Left ventricle myocardium inferior (tissue), 1 donor: ENCODE data around the gene SLC25A51. TPM values are rescaled to one million over a fixed set of nuclear protein-coding genes. Genes with fewer than 3 reads are reported as not detected.
A peak's percentile ranks its signal among the peaks of the same experiment; 100 is the strongest.

Experiments
- DNase-seq: peaks from one replicate; pipeline ENCODE4 v3.0.0-alpha.2; 2020
- H3K27ac ChIP-seq: fragments of 200-600 bp; replicated peaks from 2 replicates; pipeline ENCODE4 v1.8.0; 2021
- H3K27me3 ChIP-seq: fragments of 200-600 bp; 2 replicates; pipeline ENCODE4 v1.8.0; 2021; ENCODE audit warnings: low read depth
- H3K36me3 ChIP-seq: fragments of 200-600 bp; 2 replicates; pipeline ENCODE4 v1.8.0; 2021
- H3K4me1 ChIP-seq: fragments of 200-600 bp; 2 replicates; pipeline ENCODE4 v1.8.0; 2021
- H3K4me3 ChIP-seq: fragments of 200-600 bp; 2 replicates; pipeline ENCODE4 v1.8.0; 2021; ENCODE audit warnings: mild to moderate bottlenecking, moderate library complexity
- H3K9me3 ChIP-seq: fragments of 200-600 bp; replicated peaks from 2 replicates; pipeline ENCODE4 v1.8.0; 2021
- CTCF ChIP-seq: fragments of 200-600 bp; IDR thresholded peaks from 2 replicates; pipeline ENCODE4 v1.8.0; 2021; ENCODE audit warnings: antibody characterized with exemption, mild to moderate bottlenecking, borderline replicate concordance
- intact Hi-C: fragments of 100-400 bp; cut with micrococcal nuclease; formaldehyde crosslinking; loops from one replicate; pipeline ENCODE4 v1.11.0; 2022
- total RNA-seq: library from RNA; stranded (reverse); fragmentation: NEBNext Ultra II Directional; extraction: Animal tissue kit (Norgen Biotek cat#: 25700); gene quantifications from one replicate; pipeline ENCODE4 v1.2.1, GENCODE V29; 2021
- donor health status: DM: no; HTN: yes; CAD: no; lungs with severe emphysema.

The SLC25A51 gene
- total RNA-seq, 1 donor from 2014 or later: 21.4 TPM

GRCh38 chr9:37908698-37909186, 4.8 kb upstream of the SLC25A51 start:
- intact Hi-C loops: loop anchor here (5.0 kb wide), 1 partner anchor 164 kb away; no protein-coding TSS in a partner anchor

GRCh38 chr9:37908283-37908682, 4.4 kb upstream of the SLC25A51 start:
- H3K4me1 ChIP-seq: peaks cover 22% of the 10 kb centered on the region
- no peak for TF ChIP-seq CTCF
- intact Hi-C loops: loop anchor here (5.0 kb wide), 1 partner anchor 164 kb away; no protein-coding TSS in a partner anchor
- H3K4me3 ChIP-seq: no peak overlapping the region
- no peak overlapping the region for H3K27ac ChIP-seq
- no peaks in the 10 kb centered on the region for H3K27me3 ChIP-seq
- no peaks in the 10 kb centered on the region for H3K9me3 ChIP-seq
- DNase-seq: no peak
- H3K36me3 ChIP-seq: no peaks in the 10 kb centered on the region

More at GRCh38 chr9:37908698-37909186, 4.8 kb upstream of the SLC25A51 start:
- Histone ChIP-seq H3K36me3 (no peaks in the 10 kb centered on the region), H3K27ac (no peak overlapping the region), H3K27me3 (no peaks in the 10 kb centered on the region), H3K9me3 (no peaks in the 10 kb centered on the region), H3K4me1 (peaks cover 22% of the 10 kb centered on the region), H3K4me3 (no peak overlapping the region)
- DNase-seq: no peak
- no peak for TF ChIP-seq CTCF

GRCh38 chr9:37906312-37907239, 2.6 kb upstream of the SLC25A51 start:
- Histone ChIP-seq H3K4me1 (peaks cover 38% of the 10 kb centered on the region), H3K27me3 (no peaks in the 10 kb centered on the region), H3K27ac (no peak overlapping the region), H3K9me3 (no peaks in the 10 kb centered on the region), H3K4me3 (no peak overlapping the region), H3K36me3 (no peaks in the 10 kb centered on the region)
- no peak for TF ChIP-seq CTCF
- intact Hi-C loops: loop anchor here (5.0 kb wide), 1 partner anchor 166 kb away; no protein-coding TSS in a partner anchor
- no peak for DNase-seq

- TF ChIP-seq CTCF: no peak
- Histone ChIP-seq H3K4me1 (peaks cover 38% of the 10 kb centered on the region), H3K36me3 (peaks cover 2% of the 10 kb centered on the region), H3K4me3 (no peak overlapping the region), H3K9me3 (no peaks in the 10 kb centered on the region), H3K27me3 (no peaks in the 10 kb centered on the region), H3K27ac (no peak overlapping the region)
- no peak for DNase-seq
- intact Hi-C loops: loop anchor here (5.0 kb wide), 1 partner anchor 167 kb away; no protein-coding TSS in a partner anchor
Measured at GRCh38 chr9:37905776-37906175, 1.8 kb upstream of the SLC25A51 start.

GRCh38 chr9:37905131-37905505, 1.2 kb upstream of the SLC25A51 start:
- Histone ChIP-seq H3K4me3 (peak overlapping the region; percentile 98), H3K27ac (peak overlapping the region; percentile 94), H3K36me3 (peaks cover 7% of the 10 kb centered on the region), H3K27me3 (no peaks in the 10 kb centered on the region), H3K4me1 (peaks cover 38% of the 10 kb centered on the region), H3K9me3 (no peaks in the 10 kb centered on the region)
- intact Hi-C loops: loop anchor here (5.0 kb wide), 1 partner anchor 167 kb away; no protein-coding TSS in a partner anchor
- no peak for TF ChIP-seq CTCF
- DNase-seq: no peak
